ENCODE data around the gene PMIS2. TPM values are rescaled to one million over a fixed set of nuclear protein-coding genes. Genes with fewer than 3 reads are reported as not detected.

The PMIS2 gene
- total RNA-seq, 1 donor from 2014 or later: not detected

GRCh38 chr19:35562776-35563175 lies 23.2 kb upstream of the PMIS2 start:
- Mint-ChIP-seq H3K27ac (ENCODE audit: unreplicated experiment) (no peak overlapping the region), H3K4me3 (ENCODE audit: unreplicated experiment) (no peak overlapping the region), H3K9me3 (ENCODE audit: unreplicated experiment) (no peaks in the 10 kb centered on the region), H3K27me3 (ENCODE audit: low read depth, unreplicated experiment) (peaks cover 51% of the 10 kb centered on the region), H3K4me1 (ENCODE audit: low read depth, unreplicated experiment) (no peaks in the 10 kb centered on the region), H3K36me3 (ENCODE audit: low read depth, unreplicated experiment) (no peaks in the 10 kb centered on the region)
- peaks cover 2% of the 10 kb centered on the region for H3K4me1 ChIP-seq (ENCODE audit: insufficient read depth, low read length)
- H3K79me2 ChIP-seq (ENCODE audit: insufficient read depth, low read length): no peaks in the 10 kb centered on the region
- no peak for TF ChIP-seq EZH2 (IDR thresholded peaks at IDR 0.05; ENCODE audit: insufficient read depth, low read length)
- TF ChIP-seq CTCF (IDR thresholded peaks at IDR 0.05; ENCODE audit: insufficient read depth, low read depth, low read length): no peak
- no peaks in the 10 kb centered on the region for H4K20me1 ChIP-seq (ENCODE audit: insufficient read depth, low read length)
- no peaks in the 10 kb centered on the region for H3K36me3 ChIP-seq (ENCODE audit: insufficient read depth, low read length)
- DNase-seq (ENCODE audit: low read depth) (no peak), FAIRE-seq (no peak)
- H2AFZ ChIP-seq (ENCODE audit: low read depth, low read length): no peak overlapping the region
- H3K4me3 ChIP-seq (ENCODE audit: insufficient read depth, low read depth, low read length): no peak overlapping the region
- no peak overlapping the region for H3K9ac ChIP-seq (ENCODE audit: low read length)
- no peak overlapping the region for H3K27ac ChIP-seq (ENCODE audit: low read depth, low read length)
- no peak overlapping the region for H3K4me2 ChIP-seq (ENCODE audit: low read length)
- peaks cover 12% of the 10 kb centered on the region for H3K27me3 ChIP-seq (ENCODE audit: insufficient read depth, low read length)
- no peaks in the 10 kb centered on the region for H3K9me3 ChIP-seq (ENCODE audit: insufficient read depth, low read depth, low read length)

GRCh38 chr19:35563207-35563829 lies 22.7 kb upstream of the PMIS2 start, which contains the start of gene ATP4A:
Gene ATP4A (minus strand): TSS chr19:35563658. CDS start chr19:35563629, 29 bp downstream.
- Histone ChIP-seq H3K4me3 (ENCODE audit: insufficient read depth, low read depth, low read length) (no peak within 1 kb of the TSS), H3K9ac (ENCODE audit: low read length) (no peak within 1 kb of the TSS), H2AFZ (ENCODE audit: low read depth, low read length) (no peak within 1 kb of the TSS), H3K9me3 (ENCODE audit: insufficient read depth, low read depth, low read length) (no peaks in the 10 kb centered on the region), H3K4me1 (ENCODE audit: insufficient read depth, low read length) (no peaks in the 10 kb centered on the region), H3K27me3 (ENCODE audit: insufficient read depth, low read length) (peaks cover 11% of the 10 kb centered on the region), H3K79me2 (ENCODE audit: insufficient read depth, low read length) (no peaks in the 10 kb centered on the region), H3K36me3 (ENCODE audit: insufficient read depth, low read length) (no peaks in the 10 kb centered on the region), H4K20me1 (ENCODE audit: insufficient read depth, low read length) (no peaks in the 10 kb centered on the region), H3K4me2 (ENCODE audit: low read length) (no peak within 1 kb of the TSS), H3K27ac (ENCODE audit: low read depth, low read length) (no peak within 1 kb of the TSS)
- peaks cover 51% of the 10 kb centered on the region for H3K27me3 Mint-ChIP-seq (ENCODE audit: low read depth, unreplicated experiment)
- no peak within 1 kb of the TSS for H3K27ac Mint-ChIP-seq (ENCODE audit: unreplicated experiment)
- H3K36me3 Mint-ChIP-seq (ENCODE audit: low read depth, unreplicated experiment): no peaks in the 10 kb centered on the region
- no peak for DNase-seq (ENCODE audit: low read depth)
- TF ChIP-seq CTCF (IDR thresholded peaks at IDR 0.05; ENCODE audit: insufficient read depth, low read depth, low read length): no peak
- no peak for TF ChIP-seq EZH2 (IDR thresholded peaks at IDR 0.05; ENCODE audit: insufficient read depth, low read length)
- no peaks in the 10 kb centered on the region for H3K4me1 Mint-ChIP-seq (ENCODE audit: low read depth, unreplicated experiment)
- H3K9me3 Mint-ChIP-seq (ENCODE audit: unreplicated experiment): no peaks in the 10 kb centered on the region
- no peak within 1 kb of the TSS for H3K4me3 Mint-ChIP-seq (ENCODE audit: unreplicated experiment)
- no peak for FAIRE-seq
